ENCODE data around the gene MYRIP. TPM values are rescaled to one million over a fixed set of nuclear protein-coding genes. Genes with fewer than 3 reads are reported as not detected.

Gene MYRIP
- total and polyA plus RNA-seq, 8 donors: 0.29 to 1.9 (median 0.57) TPM

GRCh38 chr3:40196966-40197365 lies 387.6 kb downstream of the MYRIP start:
- no peak for DNase-seq
- Histone ChIP-seq H3K27me3 (no peaks in the 10 kb centered on the region), H3K9me3 (no peaks in the 10 kb centered on the region), H3K4me3 (no peak overlapping the region), H3K27ac (no peak overlapping the region), H3K4me1 (no peaks in the 10 kb centered on the region), H3K36me3 (no peaks in the 10 kb centered on the region)
- intact Hi-C loops (cut with DNase I): no loop called here
- no peak for ATAC-seq
- TF ChIP-seq CTCF (IDR thresholded peaks at IDR 0.05): no peak

- Histone ChIP-seq H3K27ac (no peak overlapping the region), H3K4me3 (no peak overlapping the region), H3K4me1 (no peaks in the 10 kb centered on the region), H3K9me3 (no peaks in the 10 kb centered on the region), H3K36me3 (no peaks in the 10 kb centered on the region), H3K27me3 (no peaks in the 10 kb centered on the region)
- intact Hi-C loops (cut with DNase I): no loop called here
- no peak for DNase-seq
- ATAC-seq: no peak
- TF ChIP-seq CTCF (IDR thresholded peaks at IDR 0.05): no peak
Observed at GRCh38 chr3:40200692-40201316, 391.4 kb downstream of the MYRIP start.

GRCh38 chr3:40201770-40202169 lies 392.4 kb downstream of the MYRIP start:
- ATAC-seq: no peak
- Histone ChIP-seq H3K9me3 (no peaks in the 10 kb centered on the region), H3K36me3 (no peaks in the 10 kb centered on the region), H3K27me3 (no peaks in the 10 kb centered on the region), H3K4me1 (no peaks in the 10 kb centered on the region), H3K4me3 (no peak overlapping the region), H3K27ac (no peak overlapping the region)
- no peak for DNase-seq
- intact Hi-C loops (cut with DNase I): no loop called here
- no peak for TF ChIP-seq CTCF (IDR thresholded peaks at IDR 0.05)

GRCh38 chr3:40206522-40206921 lies 397.1 kb downstream of the MYRIP start:
- intact Hi-C loops (cut with DNase I): no loop called here
- no peak for DNase-seq
- H3K36me3 ChIP-seq: no peaks in the 10 kb centered on the region

GRCh38 chr3:40207796-40208195 lies 398.4 kb downstream of the MYRIP start:
- intact Hi-C loops (cut with DNase I): no loop called here
- Histone ChIP-seq H3K9me3 (no peaks in the 10 kb centered on the region), H3K27me3 (no peaks in the 10 kb centered on the region), H3K4me3 (no peak overlapping the region), H3K27ac (no peak overlapping the region), H3K4me1 (peaks cover 0 to 5% of the 10 kb centered on the region in 2 donors), H3K36me3 (no peaks in the 10 kb centered on the region)
- ATAC-seq: no peak
- TF ChIP-seq CTCF (IDR thresholded peaks at IDR 0.05): no peak
- no peak for DNase-seq

More at GRCh38 chr3:40206522-40206921, 397.1 kb downstream of the MYRIP start:
- Histone ChIP-seq H3K27ac (no peak overlapping the region), H3K9me3 (no peaks in the 10 kb centered on the region), H3K4me3 (no peak overlapping the region), H3K27me3 (no peaks in the 10 kb centered on the region), H3K4me1 (peaks cover 0 to 5% of the 10 kb centered on the region in 2 donors)
- ATAC-seq: no peak
- no peak for TF ChIP-seq CTCF (IDR thresholded peaks at IDR 0.05)
